Hematopoietic multipotent progenitor cell treated with erythropoietin and hydrocortisone succinate and interleukin-3 and kit ligand, for 15 days (in vitro differentiated cells): Measurements from ENCODE around the gene MRGPRX4.
"Not testable (repeated sequence)": the region's sequence is repeated elsewhere in the genome, so short reads cannot be mapped to it uniquely, and the experiment has no call there.

ENCODE experiments used
- DNase-seq: peaks from one replicate; pipeline ENCODE4 v3.0.0-alpha.2; 2015; ENCODE audit warnings: low spot score

MRGPRX4 gene

GRCh38 chr11:18172666-18173065, at the start of gene MRGPRX4:
MRGPRX4 (plus strand) TSS chr11:18172837; CDS start chr11:18173257, 420 bp downstream.
- DNase-seq = no peak

DNA sequence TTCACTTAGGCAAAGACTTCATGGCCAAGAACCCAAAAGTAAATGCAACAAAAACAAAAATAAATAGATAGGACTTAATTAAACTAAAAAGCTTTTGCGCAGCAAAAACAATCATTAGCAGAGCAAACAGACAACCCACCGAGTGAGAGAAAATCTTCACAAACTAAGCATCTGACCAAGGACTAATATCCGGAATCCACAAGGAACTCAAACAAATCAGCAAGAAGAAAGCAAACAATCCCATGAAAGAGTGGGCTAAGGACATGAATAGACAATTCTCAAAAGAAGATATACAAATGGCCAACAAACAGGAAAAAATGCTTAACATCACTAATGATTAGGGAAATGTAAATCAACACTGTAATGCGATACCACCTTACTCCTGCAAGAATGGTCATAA, 41.5 kb upstream of the MRGPRX4 start:
- DNase-seq = not testable (repeated sequence)

DNA sequence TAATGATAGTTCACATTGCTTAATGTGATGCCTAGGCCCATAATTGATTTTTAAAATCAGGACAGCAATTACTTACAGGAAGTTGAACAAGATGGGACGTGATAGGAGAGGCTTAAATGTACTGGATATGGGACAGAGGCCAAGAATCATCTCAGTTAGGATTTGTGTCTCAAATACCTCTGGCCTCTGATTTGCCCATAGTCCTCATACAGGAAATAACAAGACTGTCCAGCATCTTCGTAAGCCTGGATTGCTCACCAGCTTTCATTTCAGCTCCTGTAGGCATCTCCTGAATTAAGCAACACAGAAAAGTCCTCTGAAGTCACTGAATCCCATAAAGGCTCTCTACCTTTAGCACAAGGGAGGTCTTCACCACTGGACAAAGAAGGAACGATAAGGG, 40.3 kb upstream of the MRGPRX4 start, which contains the start of gene MRGPRX3:
Gene MRGPRX3 (plus strand): TSS at position 231 of the 400 bp plus-strand sequence. CDS start 4,632 bp downstream, outside the sequence.
- DNase-seq = no peak

DNA sequence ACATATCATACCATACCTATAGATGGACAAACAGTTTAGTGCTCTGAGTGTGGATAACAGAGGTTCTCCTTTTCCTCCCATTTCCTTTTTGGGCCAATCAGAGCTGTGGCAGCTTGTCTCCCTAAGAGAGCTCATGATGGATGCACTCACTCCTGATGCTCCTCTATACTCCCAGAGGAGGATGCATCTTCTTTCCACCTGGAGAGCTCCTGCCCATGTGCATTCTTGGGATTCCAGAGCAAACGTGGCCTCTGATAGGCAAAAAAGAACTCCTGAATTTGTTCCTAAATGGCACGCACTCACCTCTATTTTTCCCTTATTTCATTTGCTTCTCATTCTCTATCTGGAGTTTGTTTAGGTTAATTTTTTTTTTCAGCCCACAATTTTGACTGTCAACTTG, 37.3 kb upstream of the MRGPRX4 start:
- no peak for DNase-seq

DNA sequence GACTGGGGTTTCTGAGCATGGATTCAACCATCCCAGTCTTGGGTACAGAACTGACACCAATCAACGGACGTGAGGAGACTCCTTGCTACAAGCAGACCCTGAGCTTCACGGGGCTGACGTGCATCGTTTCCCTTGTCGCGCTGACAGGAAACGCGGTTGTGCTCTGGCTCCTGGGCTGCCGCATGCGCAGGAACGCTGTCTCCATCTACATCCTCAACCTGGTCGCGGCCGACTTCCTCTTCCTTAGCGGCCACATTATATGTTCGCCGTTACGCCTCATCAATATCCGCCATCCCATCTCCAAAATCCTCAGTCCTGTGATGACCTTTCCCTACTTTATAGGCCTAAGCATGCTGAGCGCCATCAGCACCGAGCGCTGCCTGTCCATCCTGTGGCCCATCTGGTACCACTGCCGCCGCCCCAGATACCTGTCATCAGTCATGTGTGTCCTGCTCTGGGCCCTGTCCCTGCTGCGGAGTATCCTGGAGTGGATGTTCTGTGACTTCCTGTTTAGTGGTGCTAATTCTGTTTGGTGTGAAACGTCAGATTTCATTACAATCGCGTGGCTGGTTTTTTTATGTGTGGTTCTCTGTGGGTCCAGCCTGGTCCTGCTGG, 35.3 kb upstream of the MRGPRX4 start:
- DNase-seq = no peak

- DNase-seq = no peak
Measured at GRCh38 chr11:18140145-18140544, 32.5 kb upstream of the MRGPRX4 start.

- no peak for DNase-seq
Measured at GRCh38 chr11:18144243-18144642, 28.4 kb upstream of the MRGPRX4 start.

GRCh38 chr11:18145025-18145424, 27.6 kb upstream of the MRGPRX4 start:
- no peak for DNase-seq

DNA sequence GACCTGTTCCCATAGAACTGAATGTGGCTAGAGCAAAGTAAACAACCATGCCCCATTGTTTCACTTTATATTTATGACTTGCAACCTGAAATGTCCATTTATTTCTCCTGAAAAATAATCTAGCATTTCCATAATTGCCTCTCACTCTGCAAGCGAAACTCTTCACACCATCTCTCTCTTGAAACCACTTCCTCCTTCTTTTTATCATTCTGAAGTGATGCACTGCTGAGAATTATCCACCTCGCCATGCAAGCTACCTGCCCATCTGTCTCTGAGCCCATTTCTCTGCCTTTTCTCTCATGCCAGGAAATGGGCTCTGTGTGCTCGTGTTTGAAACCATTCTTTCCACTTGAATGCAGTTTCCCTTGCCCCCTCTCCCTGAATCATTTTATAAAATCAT, 26.8 kb upstream of the MRGPRX4 start:
- DNase-seq = no peak

DNA sequence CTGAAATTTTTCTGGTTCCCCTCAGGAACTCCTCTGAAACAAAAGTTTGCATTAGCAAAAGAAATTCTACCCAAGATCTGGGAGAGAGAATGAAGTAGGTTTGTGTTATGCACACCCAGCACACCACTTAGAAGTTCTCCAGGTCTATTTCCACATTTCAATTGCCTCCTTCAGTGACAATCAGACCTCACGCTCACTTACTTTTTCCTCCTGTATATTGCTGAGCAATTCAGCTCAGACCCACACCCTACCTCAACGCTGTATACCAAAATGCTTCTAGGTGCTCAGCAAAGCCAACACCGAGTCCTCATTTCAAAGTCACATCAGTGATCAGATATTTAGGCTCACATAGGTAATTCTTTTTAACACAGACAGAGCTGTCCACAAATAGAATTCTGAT, 21.1 kb upstream of the MRGPRX4 start:
- no peak for DNase-seq

GRCh38 chr11:18168372-18168771, 4.3 kb upstream of the MRGPRX4 start:
- no peak for DNase-seq

- DNase-seq = peak; percentile 6
Measured at GRCh38 chr11:18171377-18172000, 1.1 kb upstream of the MRGPRX4 start.

DNA sequence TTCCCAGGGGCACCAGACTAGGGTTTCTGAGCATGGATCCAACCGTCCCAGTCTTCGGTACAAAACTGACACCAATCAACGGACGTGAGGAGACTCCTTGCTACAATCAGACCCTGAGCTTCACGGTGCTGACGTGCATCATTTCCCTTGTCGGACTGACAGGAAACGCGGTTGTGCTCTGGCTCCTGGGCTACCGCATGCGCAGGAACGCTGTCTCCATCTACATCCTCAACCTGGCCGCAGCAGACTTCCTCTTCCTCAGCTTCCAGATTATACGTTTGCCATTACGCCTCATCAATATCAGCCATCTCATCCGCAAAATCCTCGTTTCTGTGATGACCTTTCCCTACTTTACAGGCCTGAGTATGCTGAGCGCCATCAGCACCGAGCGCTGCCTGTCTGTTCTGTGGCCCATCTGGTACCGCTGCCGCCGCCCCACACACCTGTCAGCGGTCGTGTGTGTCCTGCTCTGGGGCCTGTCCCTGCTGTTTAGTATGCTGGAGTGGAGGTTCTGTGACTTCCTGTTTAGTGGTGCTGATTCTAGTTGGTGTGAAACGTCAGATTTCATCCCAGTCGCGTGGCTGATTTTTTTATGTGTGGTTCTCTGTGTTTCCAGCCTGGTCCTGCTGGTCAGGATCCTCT, 709 bp downstream of the MRGPRX4 start:
- no peak for DNase-seq

DNA sequence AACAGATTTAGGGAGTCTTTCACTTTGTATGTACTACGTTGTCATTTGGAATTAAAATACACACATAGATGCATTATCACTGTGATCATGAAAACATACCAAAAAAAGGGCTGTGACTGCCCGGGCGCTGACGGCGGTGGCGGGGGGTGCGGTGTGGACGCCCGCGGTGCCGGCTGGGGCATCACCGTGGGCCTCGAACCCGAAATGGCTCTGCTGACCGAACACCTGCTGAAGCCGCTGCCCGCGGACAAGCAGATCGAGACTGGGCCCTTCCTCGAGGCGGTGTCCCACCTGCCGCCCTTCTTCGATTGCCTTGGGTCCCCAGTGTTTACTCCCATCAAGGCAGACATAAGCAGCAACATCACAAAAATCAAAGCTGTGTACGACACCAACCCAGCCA, 16.2 kb downstream of the MRGPRX4 start:
- no peak for DNase-seq

- DNase-seq = not testable (repeated sequence)
Measured at GRCh38 chr11:18189476-18190245, 17.0 kb downstream of the MRGPRX4 start.

- no peak for DNase-seq
Measured at GRCh38 chr11:18191376-18191775, 18.7 kb downstream of the MRGPRX4 start.

- no peak for DNase-seq
Measured at GRCh38 chr11:18193010-18193409, 20.4 kb downstream of the MRGPRX4 start.

DNA sequence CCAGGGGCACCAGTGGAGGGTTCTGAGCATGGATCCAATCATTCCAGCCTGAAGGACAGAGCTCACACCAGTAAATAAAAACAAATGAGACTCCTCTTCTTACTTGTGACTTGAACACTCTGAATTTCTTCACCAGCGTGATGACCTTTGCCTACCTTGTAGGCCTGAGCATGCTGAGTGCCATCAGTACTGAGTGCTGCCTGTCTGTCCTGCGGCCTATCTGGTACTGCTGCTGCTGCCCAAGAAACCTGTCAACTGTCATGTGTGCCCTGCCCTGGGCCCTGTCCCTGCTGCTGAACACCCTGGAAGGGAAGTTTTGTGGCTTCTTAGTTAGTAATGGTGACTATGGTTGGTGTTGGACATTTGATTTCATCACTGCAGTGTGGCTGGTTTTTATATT, 23.9 kb downstream of the MRGPRX4 start:
- no peak for DNase-seq

DNA sequence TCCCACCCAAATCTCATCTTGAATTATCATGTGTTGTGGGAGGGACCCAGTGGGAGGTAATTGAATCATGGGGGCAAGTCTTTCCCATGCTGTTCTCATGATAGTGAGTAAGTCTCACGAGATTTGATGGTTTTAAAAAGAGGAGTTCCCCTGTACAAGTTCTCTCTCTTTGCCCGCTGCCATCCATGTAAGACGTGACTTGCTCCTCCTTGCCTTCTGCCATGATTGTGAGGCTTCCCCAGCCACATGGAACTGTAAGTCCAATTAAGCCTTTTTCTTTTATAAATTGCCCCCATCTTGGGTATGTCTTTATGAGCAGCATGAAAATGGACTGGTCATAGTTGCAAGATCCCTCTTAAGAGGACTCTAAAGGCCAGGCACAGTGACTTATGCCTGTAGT, 25.1 kb downstream of the MRGPRX4 start:
- DNase-seq = not testable (repeated sequence)

DNA sequence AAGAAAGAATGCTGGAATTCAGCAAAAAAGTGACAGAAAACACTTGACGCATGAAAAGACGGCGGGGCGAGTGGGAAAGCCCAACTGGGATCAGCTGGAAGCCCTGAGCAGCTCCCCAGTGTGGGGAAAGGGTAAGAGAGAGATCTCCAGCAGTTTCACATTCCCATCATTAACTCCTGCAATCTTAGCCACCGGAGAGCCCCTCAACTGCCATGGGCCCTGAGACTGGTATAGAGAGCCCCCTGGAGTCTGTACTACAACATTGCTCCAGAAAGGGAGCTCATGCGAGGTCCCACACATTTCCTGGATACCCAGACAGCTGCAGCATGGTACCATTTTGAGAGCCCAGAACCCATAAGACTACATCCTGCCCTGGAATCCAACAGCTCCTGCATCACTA, 31.1 kb downstream of the MRGPRX4 start:
- DNase-seq = no peak

- DNase-seq = no peak
Measured at GRCh38 chr11:18204220-18204619, 31.6 kb downstream of the MRGPRX4 start.

DNA sequence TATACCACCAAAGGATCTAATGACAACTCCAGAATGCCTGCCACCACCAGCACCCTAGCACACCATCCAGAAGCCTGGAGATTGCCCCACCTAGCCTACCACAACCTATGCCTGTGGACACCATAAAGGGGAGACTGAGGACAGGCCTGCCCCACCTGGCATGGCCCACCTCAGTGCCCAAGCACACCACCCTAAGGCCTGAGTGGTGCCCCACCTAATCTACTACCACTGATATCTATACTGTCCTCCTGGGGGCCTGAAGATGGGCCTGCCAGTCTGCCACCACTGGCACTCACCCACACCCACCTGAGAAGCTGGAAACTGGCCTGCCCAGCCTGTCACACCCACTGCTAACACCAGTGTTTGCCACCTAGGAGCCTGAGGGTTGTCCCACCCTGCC, 32.1 kb downstream of the MRGPRX4 start:
- no peak for DNase-seq

GRCh38 chr11:18209058-18209457, 36.4 kb downstream of the MRGPRX4 start:
- DNase-seq = no peak
